Stimulated activated CD8-positive, alpha-beta memory T cell treated with anti-CD3 and anti-CD28 coated beads, Interleukin-12 subunit alpha, Interleukin-12 subunit beta, amount 100 ng/mL, for 1 hour (primary cell): ENCODE results near the gene IGF2.
"Not testable (repeated sequence)": the region's sequence is repeated elsewhere in the genome, so short reads cannot be mapped to it uniquely, and the experiment has no call there.

Experiments used
- DNase-seq: peaks from one replicate; pipeline ENCODE4 v3.0.0-alpha.2; 2020; ENCODE audit warnings: low read depth

Gene IGF2

GRCh38 chr11:2136209-2136951 is 2.8 kb downstream of the IGF2 start:
- no peak for DNase-seq

GRCh38 chr11:2135648-2136201 is 3.5 kb downstream of the IGF2 start:
- no peak for DNase-seq

- no peak for DNase-seq
Measured at GRCh38 chr11:2135018-2135569, 4.1 kb downstream of the IGF2 start.

- no peak for DNase-seq
Measured at GRCh38 chr11:2134022-2135010, 4.9 kb downstream of the IGF2 start.

- DNase-seq = no peak
Measured at GRCh38 chr11:2133241-2134021, 5.8 kb downstream of the IGF2 start.

GRCh38 chr11:2132874-2133240 is 6.3 kb downstream of the IGF2 start:
- DNase-seq = no peak

GRCh38 chr11:2132246-2132645 is 6.9 kb downstream of the IGF2 start:
- no peak for DNase-seq

- DNase-seq = no peak
Measured at GRCh38 chr11:2131371-2132236, 7.6 kb downstream of the IGF2 start.

GRCh38 chr11:2130881-2131352 is 8.3 kb downstream of the IGF2 start:
- DNase-seq = no peak

- no peak for DNase-seq
Measured at GRCh38 chr11:2129699-2130366, 9.4 kb downstream of the IGF2 start.

- no peak for DNase-seq
Measured at GRCh38 chr11:2129308-2129698, 9.9 kb downstream of the IGF2 start.

- no peak for DNase-seq
Measured at GRCh38 chr11:2128511-2129307, 10.5 kb downstream of the IGF2 start.

GRCh38 chr11:2128130-2128510 is 11.1 kb downstream of the IGF2 start:
- no peak for DNase-seq

GRCh38 chr11:2127482-2128129 is 11.6 kb downstream of the IGF2 start:
- no peak for DNase-seq

GRCh38 chr11:2126520-2127085 is 12.6 kb downstream of the IGF2 start:
- DNase-seq = no peak

GRCh38 chr11:2124736-2125484 is 14.3 kb downstream of the IGF2 start:
- not testable (repeated sequence) for DNase-seq

- DNase-seq = no peak
Measured at GRCh38 chr11:2123628-2123960, 15.6 kb downstream of the IGF2 start.
